ENCODE results near the gene CIRBP.
A peak's percentile ranks its signal among the peaks of the same experiment; 100 is the strongest.

The CIRBP gene

DNA sequence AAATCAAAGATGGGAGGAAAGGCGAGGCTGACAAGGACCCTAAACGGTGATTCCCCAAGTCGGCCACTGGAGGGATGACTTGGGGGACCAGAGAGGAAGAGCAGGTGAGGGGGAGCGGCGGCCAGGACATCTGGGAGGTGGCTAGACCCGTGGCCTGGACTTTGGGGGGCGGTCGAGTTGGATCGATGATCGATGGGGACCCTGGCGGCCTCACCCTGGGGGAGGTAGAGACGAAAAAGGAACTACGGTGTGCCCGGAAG, 7.7 kb upstream of the CIRBP start:
- no peak for ATAC-seq (ENCODE audit: low read depth)
- H3K4me1 Mint-ChIP-seq = peaks cover 43% of the 10 kb centered on the region
- H3K36me3 Mint-ChIP-seq = peaks cover 8% of the 10 kb centered on the region
- no peak for DNase-seq (ENCODE audit: low spot score in 2 of 2)
- H3K4me3 Mint-ChIP-seq = peak overlapping the region; percentile 98
- H3K27me3 Mint-ChIP-seq = no peaks in the 10 kb centered on the region
- H3K27ac Mint-ChIP-seq = peak overlapping the region; percentile 99
- no peaks in the 10 kb centered on the region for H3K9me3 Mint-ChIP-seq

- DNase-seq (ENCODE audit: low spot score in 2 of 2) (peak; percentile 61 to 73), ATAC-seq (ENCODE audit: low read depth) (peak; percentile 2)
- Mint-ChIP-seq H3K27ac (peak overlapping the region; percentile 99), H3K4me3 (peak overlapping the region; percentile 98), H3K27me3 (no peaks in the 10 kb centered on the region), H3K9me3 (no peaks in the 10 kb centered on the region), H3K36me3 (peaks cover 8% of the 10 kb centered on the region), H3K4me1 (peaks cover 43% of the 10 kb centered on the region)
Measured at GRCh38 chr19:1261798-1262622, 7.1 kb upstream of the CIRBP start.

DNA sequence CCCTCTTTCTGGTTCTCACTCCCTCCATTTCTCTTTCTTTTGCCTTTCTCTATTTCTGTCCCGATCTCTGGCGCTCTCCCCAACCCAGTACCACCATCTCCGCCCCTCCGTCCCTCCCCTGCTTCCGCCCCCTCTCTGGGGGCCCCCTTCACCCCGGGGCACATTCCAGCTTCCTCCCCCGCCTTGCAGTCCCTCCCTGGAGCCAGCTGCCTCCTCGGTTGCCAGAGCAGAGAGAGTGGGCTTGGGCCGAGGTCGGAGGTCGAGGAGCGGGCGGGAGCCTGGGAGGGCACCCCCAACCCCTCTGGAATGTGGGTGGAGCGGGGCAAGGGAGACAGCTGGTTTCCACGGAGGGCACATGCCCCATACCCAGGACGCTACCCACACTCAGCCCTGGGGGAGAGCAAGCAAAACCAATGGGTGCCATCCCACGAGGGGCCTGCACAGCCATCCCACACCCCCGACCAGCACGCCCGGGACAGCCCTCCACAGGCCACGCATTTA, 6.5 kb upstream of the CIRBP start:
- DNase-seq (ENCODE audit: low spot score in 2 of 2) (no peak), ATAC-seq (ENCODE audit: low read depth) (no peak)
- Mint-ChIP-seq H3K9me3 (no peaks in the 10 kb centered on the region), H3K27ac (peak overlapping the region; percentile 99), H3K27me3 (no peaks in the 10 kb centered on the region), H3K4me1 (peaks cover 44% of the 10 kb centered on the region), H3K4me3 (peak overlapping the region; percentile 92), H3K36me3 (peaks cover 4% of the 10 kb centered on the region)

- Mint-ChIP-seq H3K27ac (peak overlapping the region; percentile 99), H3K4me1 (peaks cover 49% of the 10 kb centered on the region), H3K9me3 (no peaks in the 10 kb centered on the region), H3K36me3 (peaks cover 3% of the 10 kb centered on the region), H3K27me3 (no peaks in the 10 kb centered on the region), H3K4me3 (peak overlapping the region; percentile 92)
- DNase-seq (ENCODE audit: low spot score in 2 of 2) = no peak
- ATAC-seq (ENCODE audit: low read depth) = no peak
Measured at GRCh38 chr19:1263188-1263587, 5.9 kb upstream of the CIRBP start.

GRCh38 chr19:1264801-1265614, 4.1 kb upstream of the CIRBP start:
- H3K4me1 Mint-ChIP-seq = peaks cover 55% of the 10 kb centered on the region

DNA sequence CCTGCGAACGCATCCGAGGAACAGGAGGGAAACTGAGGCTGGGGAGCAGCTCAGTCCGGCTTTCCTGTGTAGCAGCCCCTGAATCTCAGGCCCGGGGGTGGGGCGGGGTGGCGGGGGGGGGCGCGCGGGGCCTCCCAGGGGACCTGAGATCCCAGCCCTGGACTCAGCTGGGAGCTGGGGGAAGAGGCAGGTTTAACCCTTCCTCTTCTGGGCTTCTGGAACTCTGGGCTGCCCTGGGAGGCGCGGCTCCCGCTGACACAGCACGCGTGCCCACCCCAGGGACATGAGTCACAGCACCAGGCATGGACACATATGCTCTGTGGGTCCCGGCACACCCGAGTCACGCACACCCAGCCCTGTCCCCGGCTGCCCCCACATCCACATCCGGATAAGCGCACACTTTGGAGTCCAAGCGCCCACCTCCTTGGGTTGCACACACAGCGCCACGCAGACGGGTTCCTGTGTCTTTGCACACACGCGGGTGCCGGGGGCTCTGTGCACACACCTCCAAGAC, 3.5 kb upstream of the CIRBP start:
- Mint-ChIP-seq H3K27ac (peak overlapping the region; percentile 99), H3K4me1 (peaks cover 60% of the 10 kb centered on the region), H3K4me3 (peak overlapping the region; percentile 90), H3K9me3 (no peaks in the 10 kb centered on the region), H3K27me3 (no peaks in the 10 kb centered on the region), H3K36me3 (peaks cover 10% of the 10 kb centered on the region)
- DNase-seq (ENCODE audit: low spot score in 2 of 2) (peak in 1 of 2 donors; percentile 31), ATAC-seq (ENCODE audit: low read depth) (no peak)

More at GRCh38 chr19:1264801-1265614, 4.1 kb upstream of the CIRBP start:
- no peaks in the 10 kb centered on the region for H3K9me3 Mint-ChIP-seq
- ATAC-seq (ENCODE audit: low read depth) = peak; percentile 24
- no peaks in the 10 kb centered on the region for H3K27me3 Mint-ChIP-seq
- H3K36me3 Mint-ChIP-seq = peaks cover 5% of the 10 kb centered on the region
- DNase-seq (ENCODE audit: low spot score in 2 of 2) = peak; percentile 77 to 78
- H3K4me3 Mint-ChIP-seq = peak overlapping the region; percentile 90
- peak overlapping the region; percentile 99 for H3K27ac Mint-ChIP-seq

- peaks cover 16% of the 10 kb centered on the region for H3K36me3 Mint-ChIP-seq
- H3K27me3 Mint-ChIP-seq = no peaks in the 10 kb centered on the region
- peak overlapping the region; percentile 99 for H3K27ac Mint-ChIP-seq
- no peaks in the 10 kb centered on the region for H3K9me3 Mint-ChIP-seq
- peak overlapping the region; percentile 80 for H3K4me3 Mint-ChIP-seq
- ATAC-seq (ENCODE audit: low read depth) = peak; percentile 38
- H3K4me1 Mint-ChIP-seq = peaks cover 64% of the 10 kb centered on the region
- peak; percentile 93 for DNase-seq (ENCODE audit: low spot score in 2 of 2)
Measured at GRCh38 chr19:1266129-1266915, 2.8 kb upstream of the CIRBP start.

DNA sequence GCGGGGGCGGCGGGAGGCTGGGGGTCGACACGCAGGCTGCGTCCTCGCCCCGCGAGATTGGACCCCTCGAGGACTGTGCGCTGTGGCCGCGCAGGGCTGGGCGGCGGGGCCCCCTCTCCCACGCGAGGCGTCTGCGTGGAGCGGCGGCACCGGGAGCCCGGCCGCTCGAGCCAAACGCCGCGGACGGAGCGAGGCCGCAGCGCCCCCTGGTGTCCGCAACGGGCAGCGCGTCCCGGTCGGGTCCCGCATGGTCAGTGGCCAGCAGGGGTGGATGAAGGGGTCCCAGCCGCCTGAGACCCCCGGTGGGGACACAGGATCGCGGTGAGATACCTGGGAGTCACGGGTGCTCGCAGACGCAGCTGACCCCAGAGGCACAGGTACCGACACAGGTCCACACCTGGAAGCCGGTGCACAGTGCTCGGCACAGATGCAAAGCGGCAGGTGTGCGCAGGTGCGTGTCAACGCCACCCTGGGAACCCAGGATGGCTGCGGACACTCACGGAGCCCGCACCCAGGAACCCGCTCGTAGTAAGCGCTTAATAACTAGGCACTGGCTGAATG, 2.1 kb upstream of the CIRBP start:
- ATAC-seq (ENCODE audit: low read depth) = peak; percentile 7
- peaks cover 61% of the 10 kb centered on the region for H3K4me1 Mint-ChIP-seq

GRCh38 chr19:1267477-1268225, 1.5 kb upstream of the CIRBP start:
- H3K27me3 Mint-ChIP-seq = no peaks in the 10 kb centered on the region
- peaks cover 22% of the 10 kb centered on the region for H3K36me3 Mint-ChIP-seq
- ATAC-seq (ENCODE audit: low read depth) (no peak), DNase-seq (ENCODE audit: low spot score in 2 of 2) (no peak)
- peak overlapping the region; percentile 61 for H3K4me3 Mint-ChIP-seq
- H3K4me1 Mint-ChIP-seq = peaks cover 61% of the 10 kb centered on the region
- H3K9me3 Mint-ChIP-seq = no peaks in the 10 kb centered on the region
- peak overlapping the region; percentile 98 for H3K27ac Mint-ChIP-seq

More for the DNA sequence above, 2.1 kb upstream of the CIRBP start:
- peak overlapping the region; percentile 99 for H3K27ac Mint-ChIP-seq
- H3K9me3 Mint-ChIP-seq = no peaks in the 10 kb centered on the region
- DNase-seq (ENCODE audit: low spot score in 2 of 2) = peak; percentile 86 to 96
- H3K27me3 Mint-ChIP-seq = no peaks in the 10 kb centered on the region
- peak overlapping the region; percentile 80 for H3K4me3 Mint-ChIP-seq
- H3K36me3 Mint-ChIP-seq = peaks cover 22% of the 10 kb centered on the region

DNA sequence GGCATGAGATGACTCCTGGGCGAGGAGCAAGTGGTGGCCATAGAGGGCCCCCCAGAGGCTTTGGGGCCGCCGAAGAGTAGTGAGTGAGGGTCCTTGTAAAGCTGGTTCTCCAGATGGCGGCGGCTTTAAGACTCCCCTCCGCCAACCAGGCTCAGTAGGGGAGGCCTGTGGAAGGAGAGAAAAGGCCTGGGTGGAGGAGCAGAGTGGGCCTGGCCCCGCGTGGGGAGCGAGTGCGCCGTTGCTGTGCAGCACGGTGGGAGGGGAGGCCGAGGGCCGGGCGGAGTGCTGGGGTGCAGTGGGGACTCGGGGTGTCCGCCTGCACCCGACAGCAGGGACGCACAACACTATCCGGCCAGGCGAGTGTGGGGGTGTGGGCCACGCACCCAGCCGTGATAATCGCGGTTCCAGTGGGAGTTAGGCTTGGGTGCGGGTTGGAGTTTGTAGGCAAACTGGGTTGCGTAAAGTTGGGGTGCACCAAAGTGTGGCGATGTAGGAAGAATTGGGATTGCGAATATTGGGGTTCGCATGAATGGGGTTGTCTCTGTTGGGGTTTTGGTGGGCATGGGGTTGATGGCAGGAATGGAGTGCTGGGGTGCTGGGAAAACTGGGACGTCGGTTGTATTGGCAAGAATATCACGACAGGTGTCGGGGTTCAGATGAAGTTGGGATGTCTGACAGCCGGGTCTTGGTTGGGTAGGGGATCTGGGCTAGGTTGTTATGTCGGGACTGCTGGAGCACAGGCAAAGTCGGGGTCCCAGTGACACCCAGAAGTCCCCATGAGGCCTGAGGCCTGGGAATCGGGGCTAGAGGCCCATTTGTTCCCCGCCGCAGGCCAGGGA, 687 bp upstream of the CIRBP start:
- H3K4me3 Mint-ChIP-seq = peak overlapping the region; percentile 85
- DNase-seq (ENCODE audit: low spot score in 2 of 2) (no peak), ATAC-seq (ENCODE audit: low read depth) (no peak)
- H3K4me1 Mint-ChIP-seq = peaks cover 58% of the 10 kb centered on the region
- H3K36me3 Mint-ChIP-seq = peaks cover 26% of the 10 kb centered on the region
- H3K9me3 Mint-ChIP-seq = no peaks in the 10 kb centered on the region
- no peaks in the 10 kb centered on the region for H3K27me3 Mint-ChIP-seq
- H3K27ac Mint-ChIP-seq = peak overlapping the region; percentile 98

DNA sequence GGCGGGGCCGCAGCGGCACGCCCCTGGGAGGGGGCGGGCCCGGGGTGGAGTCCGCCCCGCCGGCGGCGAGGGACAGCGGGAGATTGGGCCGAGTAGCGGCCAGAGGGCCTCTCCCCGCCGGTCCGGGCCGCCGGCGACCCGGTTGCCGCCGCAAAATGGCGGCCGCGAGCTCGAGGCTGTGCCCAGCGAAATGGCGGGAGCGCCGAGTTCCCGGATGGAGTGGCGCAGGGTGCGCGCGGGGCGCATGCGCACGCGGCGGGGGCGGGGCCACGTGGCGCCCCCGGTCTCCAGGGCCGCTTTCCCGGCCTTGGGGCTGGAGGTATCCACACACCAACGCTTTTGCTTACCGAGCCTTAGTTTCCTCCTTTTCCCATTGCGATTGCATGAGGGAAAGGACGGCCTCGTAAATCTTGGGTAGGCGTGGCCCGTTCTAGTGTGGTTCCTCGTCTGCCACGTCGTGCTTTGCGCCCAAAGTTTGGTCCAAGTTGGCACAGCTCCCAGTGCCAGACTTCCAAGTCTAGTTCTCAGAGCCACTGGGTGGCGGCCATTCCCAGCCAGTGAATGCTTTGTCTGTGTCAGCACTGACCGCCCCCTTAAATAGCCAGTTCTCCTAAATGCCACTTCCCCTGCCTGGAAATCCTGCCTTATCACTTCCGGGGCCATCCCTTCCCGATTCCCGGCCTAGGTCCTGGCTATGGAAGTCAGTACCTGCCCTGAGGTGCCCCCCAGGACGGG, 513 bp downstream of the CIRBP start:
- H3K9me3 Mint-ChIP-seq = no peaks in the 10 kb centered on the region
- H3K27me3 Mint-ChIP-seq = no peaks in the 10 kb centered on the region
- ATAC-seq (ENCODE audit: low read depth) (peak; percentile 23), DNase-seq (ENCODE audit: low spot score in 2 of 2) (peak; percentile 85 to 86)
- peaks cover 30% of the 10 kb centered on the region for H3K36me3 Mint-ChIP-seq
- peaks cover 53% of the 10 kb centered on the region for H3K4me1 Mint-ChIP-seq
- peak overlapping the region; percentile 98 for H3K27ac Mint-ChIP-seq
- H3K4me3 Mint-ChIP-seq = peak overlapping the region; percentile 85

Measured in memory B cell (primary cell).